GM19035 (cell line): ENCODE results near the gene EVA1B.

Experiments
- ATAC-seq: cut with Tn5 transposase; IDR thresholded peaks from one replicate; pipeline ENCODE4 v1.9.1; 2021; ENCODE audit not compliant: unreplicated experiment

EVA1B gene

GRCh38 chr1:36284061-36284460 is 39.4 kb downstream of the EVA1B start:
- ATAC-seq = no peak

DNA sequence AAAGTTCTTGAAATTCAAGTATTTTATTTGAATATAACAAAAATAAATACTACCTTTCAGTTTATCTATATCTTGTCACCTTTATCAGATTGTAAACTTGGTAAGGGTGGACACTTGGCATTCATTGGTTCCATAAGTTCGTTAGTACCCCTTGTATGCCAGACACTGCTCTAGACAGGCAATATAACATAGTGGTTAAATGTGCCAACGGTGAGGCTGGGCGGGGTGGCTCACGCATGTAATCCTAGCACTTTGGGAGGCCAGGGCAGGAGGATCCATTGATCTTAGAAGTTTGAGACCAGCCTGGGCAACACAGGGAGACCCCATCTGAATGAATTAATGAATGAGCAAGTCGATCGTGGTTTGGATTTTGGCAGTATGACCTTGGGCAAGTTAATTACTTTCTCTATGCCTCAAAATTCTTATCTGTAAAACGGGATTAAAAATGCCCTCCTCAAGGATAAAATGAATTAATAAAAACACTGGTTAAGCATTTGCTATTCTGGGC is 43.6 kb downstream of the EVA1B start:
- ATAC-seq = no peak

DNA sequence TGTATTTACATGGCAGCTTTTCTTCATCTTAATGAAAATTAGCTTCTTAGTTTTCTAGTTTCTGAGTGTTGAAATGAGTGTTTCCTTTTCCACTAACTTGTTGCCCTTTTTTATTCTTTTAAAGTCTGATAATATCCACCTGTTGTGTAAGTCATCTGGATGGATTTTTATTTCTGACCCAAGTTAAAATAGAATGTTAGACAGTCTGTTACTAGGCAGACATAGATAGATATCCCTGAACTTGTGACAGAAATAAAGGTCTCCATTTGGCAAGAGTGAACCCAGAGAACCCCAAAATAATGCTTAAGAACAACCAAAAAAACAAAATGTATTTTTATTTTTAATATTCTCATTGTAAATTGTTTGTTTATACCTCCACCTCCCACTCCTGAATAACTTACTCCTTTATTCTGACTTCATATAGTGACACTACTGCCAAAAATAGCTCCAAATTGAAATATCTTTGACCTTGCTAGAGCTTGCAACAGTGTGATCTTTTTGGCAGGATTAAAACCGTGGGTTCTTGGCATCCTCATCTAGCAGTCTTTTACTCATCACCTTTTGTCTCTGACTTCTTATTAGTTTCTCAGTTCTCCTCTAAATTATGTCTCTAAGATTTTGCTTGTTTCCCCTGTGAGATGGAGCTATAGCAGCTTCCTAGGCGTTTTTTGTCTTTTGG is 44.2 kb downstream of the EVA1B start:
- ATAC-seq = no peak

- no peak for ATAC-seq
These were observed 46.8 kb downstream of the EVA1B start for GRCh38 chr1:36276688-36277087.

GRCh38 chr1:36274201-36274600 is 49.2 kb downstream of the EVA1B start:
- no peak for ATAC-seq

- no peak for ATAC-seq
These were observed 50.4 kb downstream of the EVA1B start for GRCh38 chr1:36273024-36273423.
